Fibroblast of the aortic adventitia (primary cell): ENCODE results near the gene FRMD4A. TPM values are rescaled to one million over a fixed set of nuclear protein-coding genes. Genes with fewer than 3 reads are reported as not detected.

Source experiments
- DNase-seq: peaks from one replicate; pipeline ENCODE4 v3.0.0-alpha.2; 2010; ENCODE audit warnings: low read depth
- H3K4me3 ChIP-seq: 2 replicates; pipeline ENCODE4 v1.5.1; 2011; ENCODE audit warnings: low read depth, mild to moderate bottlenecking, control low read depth, low read length, moderate library complexity
- total RNA-seq: library from RNA; depleted of rRNA; stranded (reverse); fragments of >200 nt; gene quantifications from 2 replicates; pipeline ENCODE4 v1.2.3, GENCODE V29; 2012; ENCODE audit warnings: low replicate concordance
- TF ChIP-seq, protein P1 (sequence below): IDR thresholded peaks from 2 replicates; pipeline ENCODE4 v1.5.1; 2011; ENCODE audit warnings: mild to moderate bottlenecking, low read length, control low read depth, inconsistent platforms; ENCODE audit not compliant: insufficient read depth

The FRMD4A gene
- total RNA-seq, 1 donor, result 42.4 TPM

- no peak for DNase-seq
- TF ChIP-seq, protein P1, sequence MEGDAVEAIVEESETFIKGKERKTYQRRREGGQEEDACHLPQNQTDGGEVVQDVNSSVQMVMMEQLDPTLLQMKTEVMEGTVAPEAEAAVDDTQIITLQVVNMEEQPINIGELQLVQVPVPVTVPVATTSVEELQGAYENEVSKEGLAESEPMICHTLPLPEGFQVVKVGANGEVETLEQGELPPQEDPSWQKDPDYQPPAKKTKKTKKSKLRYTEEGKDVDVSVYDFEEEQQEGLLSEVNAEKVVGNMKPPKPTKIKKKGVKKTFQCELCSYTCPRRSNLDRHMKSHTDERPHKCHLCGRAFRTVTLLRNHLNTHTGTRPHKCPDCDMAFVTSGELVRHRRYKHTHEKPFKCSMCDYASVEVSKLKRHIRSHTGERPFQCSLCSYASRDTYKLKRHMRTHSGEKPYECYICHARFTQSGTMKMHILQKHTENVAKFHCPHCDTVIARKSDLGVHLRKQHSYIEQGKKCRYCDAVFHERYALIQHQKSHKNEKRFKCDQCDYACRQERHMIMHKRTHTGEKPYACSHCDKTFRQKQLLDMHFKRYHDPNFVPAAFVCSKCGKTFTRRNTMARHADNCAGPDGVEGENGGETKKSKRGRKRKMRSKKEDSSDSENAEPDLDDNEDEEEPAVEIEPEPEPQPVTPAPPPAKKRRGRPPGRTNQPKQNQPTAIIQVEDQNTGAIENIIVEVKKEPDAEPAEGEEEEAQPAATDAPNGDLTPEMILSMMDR, result no peak
- H3K4me3 ChIP-seq, result no peak overlapping the region
Observed at GRCh38 chr10:13852872-13853271, 477.9 kb downstream of the FRMD4A start.

- H3K4me3 ChIP-seq, result no peak overlapping the region
- TF ChIP-seq, protein P1, result no peak
- peak; percentile 49 for DNase-seq
Observed at GRCh38 chr10:13851906-13852305, 478.8 kb downstream of the FRMD4A start.

DNA sequence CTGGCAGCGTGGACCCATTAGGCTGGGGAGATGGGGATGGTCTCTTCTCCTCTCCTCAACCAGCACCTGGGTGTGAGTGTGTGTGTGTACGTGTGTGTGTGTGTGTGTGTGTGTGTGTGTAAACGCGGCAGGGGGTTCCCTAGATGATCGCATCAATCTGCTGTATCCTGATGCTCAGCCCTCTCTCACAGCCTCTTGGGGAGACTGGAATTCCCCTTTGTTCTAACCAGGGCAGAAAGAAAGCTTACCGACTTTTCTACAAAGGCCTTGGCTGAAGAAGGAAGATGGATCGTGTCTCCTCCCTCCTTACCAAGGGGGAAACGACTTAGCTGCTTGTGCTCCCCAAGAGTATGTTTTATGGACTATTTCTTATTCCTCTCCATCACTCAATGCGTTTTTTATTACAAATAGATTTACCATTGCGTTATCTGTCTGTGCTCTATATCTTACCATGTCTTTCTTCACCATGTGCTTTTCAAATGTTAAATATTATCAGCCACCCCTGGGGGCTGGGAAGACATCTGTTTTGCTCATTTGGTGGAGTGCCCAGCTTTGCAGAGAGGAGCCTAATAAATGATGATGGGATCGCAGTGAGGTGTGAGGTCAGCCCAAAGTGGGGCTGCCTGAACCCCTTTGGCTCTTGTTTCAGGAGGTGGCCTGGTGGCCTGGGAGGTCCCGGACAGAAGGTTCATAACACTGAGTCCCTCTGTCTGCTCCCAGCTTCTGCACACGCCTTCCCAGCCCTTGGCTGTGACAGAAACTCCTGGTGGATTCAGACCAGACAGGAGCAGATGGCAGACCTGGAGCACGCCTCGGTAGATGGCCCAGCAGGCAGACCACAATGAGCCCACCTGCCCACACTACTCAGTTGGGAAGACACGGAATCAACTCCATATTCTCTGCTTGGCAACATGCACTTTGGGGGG lies 481.9 kb downstream of the FRMD4A start:
- DNase-seq, result no peak
- H3K4me3 ChIP-seq, result no peak overlapping the region
- TF ChIP-seq, protein P1, result no peak

DNA sequence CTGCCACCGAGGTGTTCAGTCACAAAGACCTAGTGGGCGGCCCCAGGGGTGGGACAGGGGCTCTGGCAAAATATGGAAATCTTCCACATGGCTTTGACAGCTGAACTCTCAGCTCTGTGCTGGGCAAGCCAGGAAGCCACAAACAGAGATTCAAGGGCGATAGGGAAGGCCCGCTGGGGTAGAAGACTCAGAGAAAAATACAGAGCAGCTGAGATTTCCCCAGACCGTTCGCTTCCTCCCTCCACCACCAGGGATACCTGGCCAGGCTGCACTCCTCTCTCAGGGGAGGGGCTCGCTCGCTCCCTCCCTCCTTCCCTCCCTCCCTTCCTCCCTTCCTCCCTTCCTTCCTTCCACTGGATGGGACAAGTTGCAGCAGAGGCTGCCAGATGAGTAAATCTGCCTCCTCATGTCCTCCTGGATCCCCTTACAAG lies 483.5 kb downstream of the FRMD4A start:
- TF ChIP-seq, protein P1, result no peak
- H3K4me3 ChIP-seq, result no peak overlapping the region
- no peak for DNase-seq

DNA sequence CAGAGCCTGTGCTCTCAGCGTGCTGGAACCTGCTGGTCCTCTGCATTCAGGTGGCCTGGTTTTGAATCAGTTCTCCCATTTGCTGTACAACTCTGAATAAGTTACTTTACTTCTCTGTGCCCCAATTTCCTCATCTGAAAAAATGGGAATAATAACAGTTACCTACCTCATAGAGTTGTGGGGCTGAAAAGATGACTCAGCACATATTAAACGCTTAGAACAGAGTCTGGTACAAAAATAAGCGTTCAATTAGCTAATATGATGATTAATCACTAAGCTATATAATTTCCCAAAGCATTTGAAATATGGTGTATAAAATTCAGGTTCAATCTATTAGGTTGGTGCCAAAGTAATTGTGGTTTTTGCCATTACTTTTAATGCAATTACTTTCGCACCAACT lies 484.8 kb downstream of the FRMD4A start:
- no peak overlapping the region for H3K4me3 ChIP-seq
- no peak for DNase-seq
- TF ChIP-seq, protein P1, result no peak

DNA sequence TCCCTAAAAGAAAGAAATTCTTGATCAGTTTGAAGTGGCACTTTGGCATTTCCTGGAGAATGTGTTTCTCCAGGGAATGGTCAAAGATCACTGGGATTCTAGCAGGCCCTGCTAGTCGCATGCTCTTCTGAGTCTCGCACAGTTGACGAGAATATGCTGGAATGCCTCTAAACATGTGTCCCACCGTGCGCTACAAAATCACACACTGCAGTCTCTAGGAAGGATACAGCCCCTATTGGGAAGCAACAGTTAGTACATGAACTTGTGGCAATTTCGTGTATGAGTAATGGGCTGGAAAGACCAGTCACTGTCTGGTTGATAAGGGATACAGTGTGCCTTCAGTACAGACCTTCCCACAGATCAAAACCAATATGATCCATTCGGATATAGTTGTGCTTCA lies 486.1 kb downstream of the FRMD4A start:
- TF ChIP-seq, protein P1, result no peak
- no peak for DNase-seq
- no peak overlapping the region for H3K4me3 ChIP-seq
